Nasal cavity respiratory epithelium epithelial cell of viscerocranial mucosa (primary cell): Measurements from ENCODE around the gene URAD. TPM values are rescaled to one million over a fixed set of nuclear protein-coding genes. Genes with fewer than 3 reads are reported as not detected.

Source experiments
- total RNA-seq: library from RNA; depleted of rRNA; stranded (reverse); fragments of >200 nt; gene quantifications from 2 replicates; pipeline ENCODE4 v1.2.3, GENCODE V29; 2014

The URAD gene
- not detected in 2 replicates for total RNA-seq

DNA sequence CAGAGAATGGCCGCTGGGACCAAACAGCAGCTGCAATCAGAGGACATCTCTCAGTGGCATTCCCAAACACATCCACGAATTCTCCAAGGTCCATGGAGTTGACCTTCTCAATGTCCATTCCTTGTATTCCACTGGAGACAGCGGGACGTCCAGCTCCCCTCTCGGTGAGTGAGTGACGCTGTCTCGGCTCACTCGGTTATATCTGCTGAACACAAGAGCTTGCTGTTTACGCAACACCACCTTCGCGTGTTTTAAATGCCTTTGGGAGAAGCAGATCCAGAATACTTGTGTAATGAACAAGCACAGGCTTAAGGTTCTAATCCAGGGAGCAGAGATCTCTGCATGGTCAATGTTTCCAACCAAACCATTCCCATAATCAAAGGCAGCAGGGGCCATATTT is at the start of gene URAD:
Gene URAD (minus strand): TSS at position 174 of the 400 bp plus-strand sequence. CDS start 56 bp downstream, at position 118.

GRCh38 chr13:27969082-27969865 is 19.2 kb downstream of the URAD start, which contains the start of gene CDX2:
CDX2 (minus strand) TSS chr13:27969315; CDS start chr13:27969006, 309 bp downstream.

Other genes with a start within 250 kb of the URAD start
- gene GSX1, start 196.2 kb downstream of the URAD start, total RNA-seq = not detected in 2 replicates
- not detected in 2 replicates for gene PDX1, start 68.7 kb downstream of the URAD start, total RNA-seq
- not detected in 2 replicates for gene CDX2, start 19.4 kb downstream of the URAD start, total RNA-seq
- gene FLT3, start 111.9 kb upstream of the URAD start, total RNA-seq = not detected in 2 replicates
- gene PAN3, start 149.9 kb upstream of the URAD start, total RNA-seq = 18.8 and 27.8 TPM in 2 replicates